GM18858 (cell line): Measurements from ENCODE around the gene SLC6A6.

Experiments used
- ATAC-seq: cut with Tn5 transposase; IDR thresholded peaks from one replicate; pipeline ENCODE4 v1.9.1; 2021; ENCODE audit not compliant: unreplicated experiment

The SLC6A6 gene

GRCh38 chr3:14371573-14372474 lies 30.6 kb upstream of the SLC6A6 start:
- no peak for ATAC-seq

GRCh38 chr3:14372587-14372986 lies 29.8 kb upstream of the SLC6A6 start:
- no peak for ATAC-seq

GRCh38 chr3:14373753-14374376 lies 28.5 kb upstream of the SLC6A6 start:
- no peak for ATAC-seq

GRCh38 chr3:14374444-14374883 lies 27.9 kb upstream of the SLC6A6 start:
- ATAC-seq: no peak

GRCh38 chr3:14375192-14375591 lies 27.2 kb upstream of the SLC6A6 start:
- no peak for ATAC-seq

GRCh38 chr3:14376348-14377043 lies 25.9 kb upstream of the SLC6A6 start:
- ATAC-seq: no peak

GRCh38 chr3:14377044-14377837 lies 25.2 kb upstream of the SLC6A6 start:
- no peak for ATAC-seq

GRCh38 chr3:14377838-14378169 lies 24.6 kb upstream of the SLC6A6 start:
- peak; percentile 49 for ATAC-seq

- ATAC-seq: no peak
Observed at GRCh38 chr3:14378415-14378814, 24.0 kb upstream of the SLC6A6 start.

GRCh38 chr3:14379843-14380242 lies 22.6 kb upstream of the SLC6A6 start:
- ATAC-seq: no peak

GRCh38 chr3:14386254-14386653 lies 16.2 kb upstream of the SLC6A6 start:
- no peak for ATAC-seq

- no peak for ATAC-seq
Observed at GRCh38 chr3:14388201-14388600, 14.2 kb upstream of the SLC6A6 start.

- ATAC-seq: no peak
Observed at GRCh38 chr3:14389166-14389606, 13.2 kb upstream of the SLC6A6 start.

GRCh38 chr3:14389716-14390115 lies 12.7 kb upstream of the SLC6A6 start:
- no peak for ATAC-seq

GRCh38 chr3:14391033-14391432 lies 11.4 kb upstream of the SLC6A6 start:
- no peak for ATAC-seq

- no peak for ATAC-seq
Observed at GRCh38 chr3:14392231-14392630, 10.2 kb upstream of the SLC6A6 start.

- ATAC-seq: no peak
Observed at GRCh38 chr3:14392803-14393319, 9.5 kb upstream of the SLC6A6 start.

- no peak for ATAC-seq
Observed at GRCh38 chr3:14393440-14394106, 8.8 kb upstream of the SLC6A6 start.

- no peak for ATAC-seq
Observed at GRCh38 chr3:14396031-14396692, 6.2 kb upstream of the SLC6A6 start.

GRCh38 chr3:14397046-14397445 lies 5.4 kb upstream of the SLC6A6 start:
- ATAC-seq: no peak
